K562 (cell line): ENCODE data around the gene DDX11. TPM values are rescaled to one million over a fixed set of nuclear protein-coding genes. Genes with fewer than 3 reads are reported as not detected.
"Not testable (repeated sequence)": the region's sequence is repeated elsewhere in the genome, so short reads cannot be mapped to it uniquely, and the experiment has no call there.

Source experiments
- ARID4B ChIP-seq: sonication (generic); formaldehyde crosslinking; IDR thresholded peaks from 2 replicates; pipeline ENCODE4 v1.8.0; 2022; ENCODE audit warnings: mild to moderate bottlenecking, missing genetic modification reagents
- ATF1 ChIP-seq, 2 experiments: fragments of 450-650 bp in 1 of 2; IDR thresholded peaks; 2 replicates each; pipeline ENCODE4 v1.6.1; 2016; ENCODE audit warnings: missing compliant biosample characterization in 1 of 2, missing genetic modification characterization in 1 of 2
- CBFA2T3 ChIP-seq: fragments of 450-650 bp; IDR thresholded peaks from 2 replicates; pipeline ENCODE4 v1.6.1; 2017
- CHD2 ChIP-seq: IDR thresholded peaks from 2 replicates; pipeline ENCODE4 v1.6.1; 2011; ENCODE audit warnings: low read depth, low read length
- CTBP1 ChIP-seq: fragments of 450-650 bp; IDR thresholded peaks from 2 replicates; pipeline ENCODE4 v1.6.1; 2016; ENCODE audit warnings: borderline replicate concordance
- E2F3 ChIP-seq: fragments of 250-450 bp; sonication (Bioruptor Pico); IDR thresholded peaks from 2 replicates; pipeline ENCODE4 v1.4.0; 2020; ENCODE audit warnings: mild to moderate bottlenecking
- E2F8 ChIP-seq: fragments of 450-650 bp; IDR thresholded peaks from 2 replicates; pipeline ENCODE4 v1.7.1; 2018; ENCODE audit warnings: mild to moderate bottlenecking, low read depth; ENCODE audit not compliant: partially characterized antibody
- ETV5 ChIP-seq: sonication (generic); formaldehyde crosslinking; IDR thresholded peaks from 2 replicates; pipeline ENCODE4 v1.4.0; 2020; ENCODE audit warnings: low read depth, mild to moderate bottlenecking, missing genetic modification reagents
- MEIS2 ChIP-seq: fragments of 450-650 bp; IDR thresholded peaks from 2 replicates; pipeline ENCODE4 v1.6.1; 2014; ENCODE audit warnings: mild to moderate bottlenecking; ENCODE audit not compliant: partially characterized antibody
- NFIC ChIP-seq: fragments of 450-650 bp; IDR thresholded peaks from 2 replicates; pipeline ENCODE4 v1.6.1; 2017; ENCODE audit warnings: mild to moderate bottlenecking, inconsistent platforms
- PKNOX1 ChIP-seq: fragments of 450-650 bp; IDR thresholded peaks from 2 replicates; pipeline ENCODE4 v1.6.1; 2016
- POLR2G ChIP-seq: fragments of 200-400 bp; formaldehyde crosslinking; IDR thresholded peaks from 2 replicates; pipeline ENCODE4 v1.6.1; 2017; ENCODE audit warnings: low read depth, mild to moderate bottlenecking, antibody characterized with exemption, low read length, moderate library complexity
- PRDM10 ChIP-seq: fragments of 450-650 bp; IDR thresholded peaks from 2 replicates; pipeline ENCODE4 v1.6.1; 2018; ENCODE audit not compliant: partially characterized antibody
- RB1 ChIP-seq: fragments of 450-650 bp; IDR thresholded peaks from 2 replicates; pipeline ENCODE4 v1.6.1; 2017; ENCODE audit warnings: low read depth, mild to moderate bottlenecking
- SPI1 ChIP-seq: IDR thresholded peaks from 2 replicates; pipeline ENCODE4 v1.6.1; 2011; ENCODE audit warnings: low read depth, low read length, control low read depth, borderline replicate concordance
- polyA plus RNA-seq, 8 experiments: library from polyadenylated mRNA; depleted of rRNA in 4 of 8; stranded (reverse) in 5 of 8; unstranded in 3 of 8; fragments of >200 nt; fragmentation: Nextera tagmentation in 2 of 8; fragmentation: Illumina TruSeq in 1 of 8; extraction: Ambion mirVana in 2 of 8; extraction: Trizol in 1 of 8; gene quantifications; 2 replicates each; pipeline versions ENCODE4 v1.2.1 to v1.2.3, GENCODE V29; 2011 to 2014; ENCODE audit warnings: inconsistent platforms in 1 of 8, missing spikeins in 1 of 8
- total RNA-seq, 7 experiments: library from RNA; depleted of rRNA in 6 of 7; stranded (reverse); fragments of >200 nt in 6 of 7; fragmentation: Illumina TruSeq in 2 of 7; extraction: Trizol in 2 of 7; gene quantifications; 2 replicates each; pipeline versions ENCODE4 v1.2.1 to v1.2.3, GENCODE V29; 2011 to 2021; ENCODE audit warnings: low replicate concordance in 1 of 7

DDX11 gene
- total and polyA plus RNA-seq, 9 of the 15 experiments (the other 6 are each of a cell fraction or from before 2014, with no cell fraction given), result 3.6 to 93.2 (median 42.5) TPM

GRCh38 chr12:31073527-31074332 lies at the start of gene DDX11 (continued):
- TF ChIP-seq E2F8, result peak; percentile 86
- TF ChIP-seq POLR2G, result peak; percentile 85
- not testable (repeated sequence) for TF ChIP-seq ATF1 (CRISPR knock-in tag; IDR thresholded peaks at IDR 0.05)
- TF ChIP-seq ATF1 (tag; IDR thresholded peaks at IDR 0.05), result peak; percentile 49
- TF ChIP-seq PKNOX1, result peak; percentile 98
- TF ChIP-seq CTBP1, result peak; percentile 48; the same call in 1 of the 2 replicates
- TF ChIP-seq SPI1, result 0 out of 2 replicates have a peak, but pooled peaks have one; percentile 13
- peak; percentile 77 for TF ChIP-seq MEIS2
- peak; percentile 56 for TF ChIP-seq RB1
- TF ChIP-seq CHD2, result peak; percentile 65; the same call in 1 of the 2 replicates
- TF ChIP-seq CBFA2T3, result peak; percentile 33
- TF ChIP-seq ARID4B, result peak; percentile 73
- TF ChIP-seq PRDM10, result peak; percentile 85
- peak; percentile 28; the same call in 1 of the 2 replicates for TF ChIP-seq NFIC
- peak; percentile 81; the same call in 1 of the 2 replicates for TF ChIP-seq E2F3
- peak; percentile 47; the same call in 1 of the 2 replicates for TF ChIP-seq ETV5 (CRISPR knock-in tag)
